Activated CD8-positive, alpha-beta T cell treated with anti-CD3 and anti-CD28 coated beads for 36 hours (primary cell): Measurements from ENCODE around the gene MFSD1. TPM values are rescaled to one million over a fixed set of nuclear protein-coding genes. Genes with fewer than 3 reads are reported as not detected.

Source experiments
- ATAC-seq: fragments of 200-7000 bp; cut with Tn5 transposase; one replicate; pipeline ENCODE4 v1.10.0; 2021; ENCODE audit warnings: mild to moderate bottlenecking, moderate library complexity
- CTCF ChIA-PET: fragments of 350-600 bp; sonication (Branson Sonifier 250); formaldehyde crosslinking; loops from one replicate; lab custom pipeline; 2021; ENCODE audit warnings: antibody characterized with exemption; lab: Charles Lee
- POLR2A ChIA-PET: fragments of 350-600 bp; sonication (Branson Sonifier 250); formaldehyde crosslinking; loops from one replicate; lab custom pipeline; 2021; ENCODE audit warnings: antibody characterized with exemption; lab: Charles Lee
- DNase-seq: peaks from one replicate; pipeline ENCODE4 v3.0.0-alpha.2; 2020
- H3K27ac Mint-ChIP-seq: one replicate; pipeline ENCODE4 v1.8.0; 2021; ENCODE audit warnings: mild to moderate bottlenecking, mixed read lengths
- H3K27me3 Mint-ChIP-seq: one replicate; pipeline ENCODE4 v1.8.0; 2021; ENCODE audit warnings: mixed read lengths
- H3K36me3 Mint-ChIP-seq: one replicate; pipeline ENCODE4 v1.8.0; 2021; ENCODE audit warnings: low read depth, mixed read lengths
- H3K4me1 Mint-ChIP-seq: one replicate; pipeline ENCODE4 v1.8.0; 2021; ENCODE audit warnings: low read depth, mixed read lengths
- H3K4me3 Mint-ChIP-seq: one replicate; pipeline ENCODE4 v1.8.0; 2021; ENCODE audit warnings: mild to moderate bottlenecking, moderate library complexity, mixed read lengths
- H3K9me3 Mint-ChIP-seq: one replicate; pipeline ENCODE4 v1.8.0; 2021; ENCODE audit warnings: mixed read lengths
- CTCF ChIP-seq: fragments of 200-600 bp; IDR thresholded peaks from one replicate; pipeline ENCODE4 v1.8.0; 2022; ENCODE audit warnings: antibody characterized with exemption, mild to moderate bottlenecking
- intact Hi-C: fragments of 100-400 bp; cut with micrococcal nuclease; formaldehyde crosslinking; loops from one replicate; pipeline ENCODE4 v1.10.0; 2022
- total RNA-seq, 2 experiments: library from RNA; stranded (reverse); gene quantifications; one replicate each; pipeline ENCODE4 v1.2.3, GENCODE V29; 2021

The MFSD1 gene
- total RNA-seq, 2 experiments from 2014 or later, result 9.2 to 9.7 TPM

GRCh38 chr3:158775426-158776410 is 26.1 kb upstream of the MFSD1 start:
- CTCF ChIA-PET, result no interaction called here
- H3K9me3 Mint-ChIP-seq, result no peaks in the 10 kb centered on the region
- ATAC-seq (no peak), DNase-seq (no peak)
- POLR2A ChIA-PET, result no interaction called here
- TF ChIP-seq CTCF, result no peak
- H3K36me3 Mint-ChIP-seq, result no peaks in the 10 kb centered on the region
- H3K4me3 Mint-ChIP-seq, result no peak overlapping the region
- peaks cover 5% of the 10 kb centered on the region for H3K4me1 Mint-ChIP-seq
- H3K27ac Mint-ChIP-seq, result no peak overlapping the region
- intact Hi-C loops, result no loop called here
- H3K27me3 Mint-ChIP-seq, result no peaks in the 10 kb centered on the region

GRCh38 chr3:158776531-158776930 is 25.3 kb upstream of the MFSD1 start:
- ChIA-PET POLR2A (no interaction called here), CTCF (interaction anchor here (0.7 to 2.7 kb wide), 3 partner anchors 15 to 49 kb away, joined by 3 to 18 read pairs (median 4); no protein-coding TSS in a partner anchor)
- intact Hi-C loops, result no loop called here
- H3K27me3 Mint-ChIP-seq, result no peaks in the 10 kb centered on the region
- no peaks in the 10 kb centered on the region for H3K36me3 Mint-ChIP-seq
- TF ChIP-seq CTCF, result no peak
- H3K9me3 Mint-ChIP-seq, result no peaks in the 10 kb centered on the region
- H3K4me3 Mint-ChIP-seq, result no peak overlapping the region
- ATAC-seq, result no peak
- peaks cover 5% of the 10 kb centered on the region for H3K4me1 Mint-ChIP-seq
- no peak overlapping the region for H3K27ac Mint-ChIP-seq
- DNase-seq, result no peak

- Mint-ChIP-seq H3K9me3 (no peaks in the 10 kb centered on the region), H3K27ac (no peak overlapping the region), H3K27me3 (no peaks in the 10 kb centered on the region), H3K36me3 (no peaks in the 10 kb centered on the region), H3K4me3 (no peak overlapping the region), H3K4me1 (peaks cover 5% of the 10 kb centered on the region)
- ATAC-seq (no peak), DNase-seq (no peak)
- no peak for TF ChIP-seq CTCF
- ChIA-PET CTCF (interaction anchor here (0.7 to 2.7 kb wide), 4 partner anchors 14 to 50 kb away, joined by 3 to 18 read pairs (median 4); no protein-coding TSS in a partner anchor), POLR2A (no interaction called here)
- intact Hi-C loops, result no loop called here
Measured at GRCh38 chr3:158777161-158777873, 24.5 kb upstream of the MFSD1 start.

GRCh38 chr3:158780766-158781165 is 21.1 kb upstream of the MFSD1 start:
- Mint-ChIP-seq H3K27ac (no peak overlapping the region), H3K4me1 (no peaks in the 10 kb centered on the region), H3K9me3 (no peaks in the 10 kb centered on the region), H3K27me3 (no peaks in the 10 kb centered on the region), H3K4me3 (no peak overlapping the region), H3K36me3 (no peaks in the 10 kb centered on the region)
- TF ChIP-seq CTCF, result no peak
- intact Hi-C loops, result no loop called here
- ChIA-PET POLR2A (no interaction called here), CTCF (interaction anchor here (0.9 to 1.9 kb wide), 4 partner anchors 11 to 122 kb away, joined by 3 to 8 read pairs (median 4); no protein-coding TSS in a partner anchor)
- ATAC-seq (no peak), DNase-seq (no peak)
